ENCODE data around the gene CTNNBIP1.

Gene CTNNBIP1

DNA sequence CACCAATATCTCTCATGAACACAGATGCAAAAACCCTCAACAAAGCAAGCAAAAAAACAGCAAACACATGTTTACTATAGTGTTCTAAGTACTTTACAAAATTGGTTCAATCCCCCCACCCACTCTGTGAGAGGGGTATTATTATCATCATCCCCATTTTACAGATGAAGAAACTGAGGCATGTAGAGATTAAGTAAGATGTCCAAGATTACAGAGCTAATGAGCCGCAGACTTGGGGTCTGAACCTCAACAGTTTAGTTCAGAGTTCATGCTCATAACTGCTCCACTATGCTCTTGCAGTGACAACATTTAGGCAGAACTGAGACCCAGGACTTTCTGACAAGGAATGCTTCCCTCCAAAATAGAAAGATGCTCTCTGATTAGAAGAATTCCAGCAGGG, 108.2 kb downstream of the CTNNBIP1 start:
- H3K9me3 ChIP-seq (ENCODE audit: severe bottlenecking), result no peaks in the 10 kb centered on the region
- no peak overlapping the region for H3K4me3 ChIP-seq (ENCODE audit: low read depth, low read length)
- peaks cover 11% of the 10 kb centered on the region for H3K36me3 ChIP-seq
- no peak for DNase-seq
- no peak overlapping the region for H3K27ac ChIP-seq
- no peaks in the 10 kb centered on the region for H3K27me3 ChIP-seq (ENCODE audit: insufficient read depth, low read depth, severe bottlenecking)
- no peak for TF ChIP-seq CTCF (IDR thresholded peaks at IDR 0.05; ENCODE audit: low read depth, low read length)

Data from WERI-Rb-1 (cell line).